NCI-H526 (cell line): ENCODE data around the gene ZNF414.

Source experiments
- DNase-seq, 2 experiments: peaks; one replicate each; lab custom pipeline; 2025; lab: John Stamatoyannopoulos, UW

ZNF414 gene

GRCh38 chr19:8490395-8490760, 23.6 kb downstream of the ZNF414 start:
- no peak for DNase-seq

GRCh38 chr19:8489561-8490394, 24.2 kb downstream of the ZNF414 start:
- DNase-seq: no peak

- no peak for DNase-seq
Measured at GRCh38 chr19:8488365-8488764, 25.6 kb downstream of the ZNF414 start.

- DNase-seq: no peak
Measured at GRCh38 chr19:8487137-8487851, 26.7 kb downstream of the ZNF414 start.

GRCh38 chr19:8486661-8487136, 27.3 kb downstream of the ZNF414 start:
- DNase-seq: no peak

GRCh38 chr19:8485561-8486371, 28.2 kb downstream of the ZNF414 start:
- DNase-seq: no peak

GRCh38 chr19:8484331-8484894, 29.6 kb downstream of the ZNF414 start:
- DNase-seq: no peak

GRCh38 chr19:8483165-8483564, 30.8 kb downstream of the ZNF414 start:
- DNase-seq: no peak

GRCh38 chr19:8482696-8483095, 31.3 kb downstream of the ZNF414 start:
- DNase-seq: no peak

- DNase-seq: no peak
Measured at GRCh38 chr19:8481616-8482015, 32.4 kb downstream of the ZNF414 start.

- DNase-seq: no peak
Measured at GRCh38 chr19:8481201-8481600, 32.8 kb downstream of the ZNF414 start.

GRCh38 chr19:8478598-8478997, 35.4 kb downstream of the ZNF414 start:
- DNase-seq: no peak

- no peak for DNase-seq
Measured at GRCh38 chr19:8477889-8478288, 36.1 kb downstream of the ZNF414 start.

GRCh38 chr19:8476524-8476923, 37.4 kb downstream of the ZNF414 start:
- DNase-seq: no peak

- DNase-seq: no peak
Measured at GRCh38 chr19:8475005-8475404, 39.0 kb downstream of the ZNF414 start.

GRCh38 chr19:8473648-8474476, 40.1 kb downstream of the ZNF414 start:
- DNase-seq: no peak

GRCh38 chr19:8469613-8470368, 44.2 kb downstream of the ZNF414 start:
- no peak for DNase-seq

- no peak for DNase-seq
Measured at GRCh38 chr19:8468761-8469373, 45.1 kb downstream of the ZNF414 start.

- DNase-seq: no peak
Measured at GRCh38 chr19:8468124-8468523, 45.8 kb downstream of the ZNF414 start.

- DNase-seq: no peak
Measured at GRCh38 chr19:8466018-8466417, 47.9 kb downstream of the ZNF414 start.
